Posterior vena cava (tissue), 2 donors: ENCODE measurements around the gene DGCR8. TPM values are rescaled to one million over a fixed set of nuclear protein-coding genes. Genes with fewer than 3 reads are reported as not detected.

Experiments
- DNase-seq: peaks from one replicate; pipeline ENCODE4 v3.0.0-alpha.2; 2020; ENCODE audit warnings: low spot score
- intact Hi-C, 2 donors: fragments of 100-400 bp; cut with DNase I; formaldehyde crosslinking; loops; one replicate each; pipeline versions ENCODE4 v1.14.1 to v1.14.2; 2022 to 2023
- total RNA-seq, 2 donors: library from RNA; stranded (reverse); fragmentation: NEBNext Ultra II Directional; extraction: Animal tissue kit (Norgen Biotek cat#: 25700); gene quantifications; one replicate each; pipeline ENCODE4 v1.2.1, GENCODE V29; 2021
- donor health status: DM: yes; HTN: yes; CAD: no.
- donor health status: DM: yes; HTN: yes; CAD: no.

Gene DGCR8
- total RNA-seq, 2 donors from 2014 or later = 24.3 to 25.2 TPM

GRCh38 chr22:20115691-20116375 lies 35.8 kb downstream of the DGCR8 start, which contains the start of gene RANBP1:
TSS of gene RANBP1 (plus strand) at chr22:20116104. CDS start at chr22:20116185, 81 bp downstream.
- intact Hi-C loops = no loop called here

GRCh38 chr22:20116376-20116950 lies 36.4 kb downstream of the DGCR8 start:
- intact Hi-C loops = no loop called here
- no peak for DNase-seq

More at GRCh38 chr22:20115691-20116375, 35.8 kb downstream of the DGCR8 start, which contains the start of gene RANBP1:
- DNase-seq = no peak

DNA sequence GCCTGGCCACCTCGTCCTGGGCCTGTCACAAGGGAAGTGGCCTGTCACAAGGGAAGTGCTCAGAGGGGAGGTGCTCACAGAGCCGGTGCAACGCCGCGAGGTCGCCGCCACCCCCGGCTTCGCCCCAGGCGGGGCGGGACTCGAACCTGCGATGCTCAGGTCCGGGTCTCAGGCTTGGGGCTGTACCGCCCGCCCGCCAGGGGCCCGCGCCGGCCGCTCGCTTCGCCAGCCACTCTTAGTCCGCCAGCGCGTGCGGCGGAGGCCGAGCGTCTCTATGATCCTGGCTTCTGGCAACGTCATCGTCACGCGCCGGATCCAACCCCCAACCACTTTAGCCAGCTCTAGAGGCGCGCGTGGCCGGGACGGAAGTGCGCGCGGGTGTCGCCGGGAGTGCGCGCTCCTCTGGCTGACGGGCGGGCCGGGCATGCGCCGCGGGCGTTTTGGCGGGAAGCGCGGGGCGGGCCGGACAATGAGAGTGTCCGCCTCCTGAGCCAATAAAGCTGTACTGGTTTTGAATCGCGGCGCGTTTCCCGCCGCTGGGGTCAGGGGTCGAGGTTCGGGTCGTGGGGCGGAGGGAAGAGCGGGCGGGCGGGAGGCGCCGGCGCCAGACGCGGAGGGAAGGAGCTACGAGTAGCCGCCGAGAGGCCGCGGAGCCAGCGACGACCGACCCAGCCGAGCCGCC lies 37.1 kb downstream of the DGCR8 start, which contains the start of gene TRMT2A:
Gene TRMT2A, minus strand, starts transcription at position 276 of the 682 bp plus-strand sequence. CDS start 320 bp downstream, outside the sequence.
- peak; percentile 100 for DNase-seq
- intact Hi-C loops = no loop called here

DNA sequence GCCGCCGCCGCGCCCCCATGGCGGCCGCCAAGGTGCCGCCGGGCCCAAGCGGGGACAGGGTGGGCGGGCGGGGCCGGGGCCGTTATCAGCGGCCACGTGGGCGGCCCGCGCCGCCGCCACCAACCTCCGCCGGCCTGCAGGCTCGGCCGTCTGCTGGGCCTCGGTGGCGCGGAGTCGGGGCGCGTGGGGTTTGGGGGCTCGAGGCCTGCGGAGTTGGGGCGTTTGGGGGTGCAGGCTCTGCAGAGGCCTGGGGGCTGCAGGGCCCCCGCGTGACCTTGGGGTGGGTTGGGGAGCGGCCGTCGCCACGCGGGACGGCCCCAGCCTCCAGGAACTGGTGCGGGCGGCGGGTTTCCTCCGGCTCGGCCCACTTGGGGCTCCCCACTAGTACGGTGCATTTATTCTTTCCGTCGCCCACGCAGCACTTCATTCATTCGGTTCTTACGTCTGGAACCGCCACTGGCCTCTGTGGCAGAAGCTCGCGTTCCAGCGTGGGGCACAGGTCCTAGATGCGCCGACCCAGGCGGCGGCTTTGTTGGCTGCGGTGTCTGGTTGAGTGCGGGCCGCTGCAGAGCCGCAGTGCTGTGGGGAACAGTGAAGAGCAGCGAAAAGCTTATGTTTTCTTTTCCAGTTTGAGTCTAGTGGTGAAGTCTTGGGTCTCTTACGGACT lies 37.7 kb downstream of the DGCR8 start:
- DNase-seq = no peak
- intact Hi-C loops = no loop called here

DNA sequence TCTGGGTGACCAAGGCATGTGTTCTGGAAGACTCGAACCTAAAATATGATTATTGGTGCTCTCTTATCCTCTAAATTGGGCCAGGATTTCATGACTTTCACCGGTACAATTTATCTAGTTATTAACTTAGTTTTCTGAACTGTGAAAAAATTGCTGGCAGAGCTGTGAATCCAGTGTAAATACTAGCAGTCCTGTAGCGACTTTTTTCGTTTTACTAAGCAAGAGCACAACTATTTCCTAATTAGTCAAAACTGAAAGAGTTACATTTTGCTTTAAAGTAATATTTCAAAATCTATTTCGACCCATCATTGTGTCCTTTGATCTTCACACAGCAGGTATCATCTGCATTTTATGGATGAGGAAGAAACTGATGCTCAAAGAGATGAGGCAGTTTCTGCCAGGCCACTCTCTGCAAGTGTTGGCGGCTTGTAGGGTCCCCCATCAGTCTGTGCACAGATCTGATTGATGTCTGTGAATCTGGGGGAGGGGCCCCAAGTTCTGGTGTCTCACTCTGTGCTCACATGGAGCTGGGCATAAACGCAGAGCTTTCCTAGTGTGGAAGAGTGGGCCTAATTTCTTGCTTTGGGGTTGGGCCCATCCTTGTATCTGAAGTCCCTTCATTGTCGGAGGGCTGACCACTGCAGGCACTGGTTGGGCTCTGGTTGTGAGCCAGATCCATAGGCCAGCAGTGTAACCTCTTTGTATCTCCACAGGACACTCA lies 38.4 kb downstream of the DGCR8 start:
- intact Hi-C loops = no loop called here
- DNase-seq = no peak

- no peak for DNase-seq
- intact Hi-C loops = no loop called here
Observed at GRCh38 chr22:20121856-20122415, 41.9 kb downstream of the DGCR8 start.

GRCh38 chr22:20123366-20124082 lies 43.5 kb downstream of the DGCR8 start:
- no peak for DNase-seq
- intact Hi-C loops = no loop called here

DNA sequence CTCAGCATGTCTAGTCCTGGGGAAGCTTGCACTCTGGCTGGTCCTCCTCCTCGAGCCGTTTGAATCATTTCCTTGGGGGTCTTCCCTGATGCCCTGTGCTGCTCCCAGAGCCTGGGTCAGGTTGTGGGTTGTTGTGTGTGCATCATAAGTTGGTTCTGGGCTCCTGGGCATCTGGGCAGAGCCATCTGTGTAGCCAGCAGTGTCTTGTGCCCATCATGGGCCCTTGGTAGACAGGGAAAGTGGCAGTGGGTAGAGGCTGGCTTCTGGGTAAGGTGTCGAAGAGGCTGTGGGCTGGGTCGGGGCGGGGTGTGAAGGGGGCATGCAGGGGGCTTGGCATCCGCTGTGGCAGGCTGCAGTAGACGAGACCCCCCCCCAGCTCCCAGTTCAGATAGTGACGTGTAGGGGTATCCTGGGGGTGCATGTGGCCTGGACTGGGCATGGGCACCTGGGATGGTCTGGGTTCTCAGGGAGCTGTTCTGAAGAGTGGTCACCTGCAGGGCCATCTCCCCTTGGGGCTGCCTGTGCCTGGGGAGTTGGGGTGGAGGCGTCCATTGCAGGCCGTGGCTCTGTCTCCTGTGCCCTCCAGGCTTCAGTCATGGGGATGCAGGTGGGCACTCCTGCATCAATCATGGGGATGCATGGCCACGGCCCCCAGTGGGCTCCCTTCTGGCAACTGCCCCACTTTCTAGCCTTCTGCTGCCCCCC lies 44.2 kb downstream of the DGCR8 start:
- DNase-seq = no peak
- intact Hi-C loops = no loop called here

GRCh38 chr22:20125201-20126174 lies 45.4 kb downstream of the DGCR8 start:
- intact Hi-C loops = no loop called here
- no peak for DNase-seq

DNA sequence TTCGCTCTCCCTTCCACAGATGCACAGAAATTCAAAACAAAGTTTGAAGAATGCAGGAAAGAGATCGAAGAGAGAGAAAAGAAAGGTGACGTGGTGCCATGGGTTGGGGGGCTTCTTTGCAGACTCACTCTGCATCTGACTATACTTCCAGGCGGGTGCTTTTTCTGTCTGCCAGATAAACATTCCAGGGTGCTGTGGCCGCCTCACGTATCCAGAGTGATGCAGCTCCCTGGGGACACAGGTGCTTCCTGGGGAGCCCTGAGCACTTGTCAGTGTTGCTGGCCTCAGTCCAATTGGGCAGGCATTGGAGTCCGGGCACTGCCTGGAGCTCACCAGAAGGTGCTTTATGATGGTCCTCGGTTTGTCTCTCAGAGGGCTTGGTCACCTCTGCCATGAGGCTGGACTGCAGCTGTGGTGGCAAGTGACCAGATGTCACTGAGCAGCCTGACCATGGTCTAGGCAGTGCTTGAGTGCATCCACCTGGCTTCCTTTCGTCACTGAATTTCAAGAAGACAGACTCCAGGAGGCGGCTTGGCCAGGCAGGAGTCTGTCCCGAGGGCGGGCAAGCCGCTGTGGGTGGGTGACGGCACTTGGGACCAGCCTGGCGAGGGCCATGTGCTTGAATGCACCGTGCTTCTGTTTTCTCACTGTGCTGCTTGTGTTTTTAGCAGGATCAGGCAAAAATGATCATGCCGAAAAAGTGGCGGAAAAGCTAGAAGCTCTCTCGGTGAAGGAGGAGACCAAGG lies 46.4 kb downstream of the DGCR8 start:
- intact Hi-C loops = no loop called here

DNA sequence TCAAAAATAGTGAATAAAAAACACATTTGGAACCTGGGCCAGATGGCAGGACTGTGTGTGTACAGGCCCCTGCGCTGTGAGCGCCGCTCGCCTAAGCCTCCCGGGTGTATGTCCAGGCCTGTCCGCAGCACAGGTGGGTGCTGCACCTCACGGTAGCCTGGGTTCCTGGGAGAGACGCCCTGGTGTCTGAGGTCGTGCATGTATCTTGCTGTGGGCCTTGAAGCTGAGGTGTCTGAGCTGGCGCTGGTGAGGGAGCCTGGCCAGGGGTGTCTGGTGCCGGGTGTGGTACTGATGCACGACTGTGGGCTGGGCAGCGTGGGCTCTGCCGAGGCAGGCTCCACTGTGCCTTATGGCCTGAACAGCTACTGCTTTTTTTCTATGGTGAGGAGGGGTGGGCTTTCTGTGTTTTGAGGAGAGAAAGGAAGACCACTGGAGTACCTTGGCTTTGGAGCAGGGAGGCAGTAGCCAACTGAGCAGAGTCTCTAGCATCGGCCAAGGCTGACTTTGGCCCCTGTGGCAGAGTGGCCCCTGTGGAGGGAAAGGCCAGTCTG lies 47.4 kb downstream of the DGCR8 start:
- intact Hi-C loops = no loop called here

More for the DNA sequence above, 46.4 kb downstream of the DGCR8 start:
- DNase-seq = no peak

GRCh38 chr22:20127869-20128618 lies 48.0 kb downstream of the DGCR8 start:
- DNase-seq = no peak
- intact Hi-C loops = no loop called here

More for the DNA sequence above, 47.4 kb downstream of the DGCR8 start:
- no peak for DNase-seq

DNA sequence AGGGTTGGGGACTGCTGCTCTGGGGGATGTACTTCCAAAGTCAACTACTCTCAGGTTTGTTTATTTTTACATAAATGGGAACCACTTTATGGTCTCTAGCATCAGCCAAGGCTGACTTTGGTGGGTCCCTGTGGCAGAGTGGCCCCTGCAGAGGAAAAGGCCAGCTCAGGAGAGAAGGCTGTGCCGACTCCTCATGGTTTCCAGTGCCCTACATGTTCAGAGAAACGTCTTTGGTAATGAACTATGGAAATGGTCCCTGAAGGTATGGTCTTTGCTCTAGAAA lies 48.5 kb downstream of the DGCR8 start:
- intact Hi-C loops = no loop called here
- DNase-seq = no peak

GRCh38 chr22:20128902-20129746 lies 49.1 kb downstream of the DGCR8 start:
- no peak for DNase-seq
- intact Hi-C loops = no loop called here
